Esophagus muscularis mucosa (tissue), 4 donors: ENCODE data around the gene ATP8B3. TPM values are rescaled to one million over a fixed set of nuclear protein-coding genes. Genes with fewer than 3 reads are reported as not detected.

ENCODE experiments used
- DNase-seq: peaks from one replicate; pipeline ENCODE4 v3.0.0-alpha.2; 2017; ENCODE audit errors: extremely low spot score
- H3K27ac ChIP-seq, 4 donors: fragments of 200-600 bp; sonication (generic); replicated peaks in 1 of 4; 1 replicate in 3 of 4; 2 replicates in 1 of 4; pipeline ENCODE4 v1.5.1; 2016 to 2019; ENCODE audit warnings: mild to moderate bottlenecking in 1 of 4
- H3K27me3 ChIP-seq, 4 donors: fragments of 200-600 bp; sonication (generic); one replicate each; pipeline versions ENCODE4 v1.5.1 to v1.6.0; 2016 to 2019
- H3K36me3 ChIP-seq, 4 donors: fragments of 200-600 bp; sonication (generic); one replicate each; pipeline ENCODE4 v1.5.1; 2016 to 2019
- H3K4me1 ChIP-seq, 4 donors: fragments of 200-600 bp; sonication (generic); one replicate each; pipeline ENCODE4 v1.5.1; 2016 to 2019
- H3K4me3 ChIP-seq, 4 donors: fragments of 200-600 bp; sonication (generic); 1 replicate in 2 of 4; 2 replicates in 2 of 4; pipeline ENCODE4 v1.5.1; 2016 to 2019; ENCODE audit warnings: mild to moderate bottlenecking in 4 of 4, moderate library complexity in 1 of 4
- H3K9me3 ChIP-seq, 4 donors: fragments of 200-600 bp; sonication (generic); 1 replicate in 3 of 4; 2 replicates in 1 of 4; pipeline ENCODE4 v1.5.1; 2016 to 2019
- CTCF ChIP-seq, 3 experiments: fragments of 200-600 bp in 2 of 3; fragments of 450-650 bp in 1 of 3; sonication (generic) in 2 of 3; IDR thresholded peaks; one replicate each; pipeline ENCODE4 v1.5.1; 2017 to 2019; ENCODE audit warnings: antibody characterized with exemption in 3 of 3, mild to moderate bottlenecking in 2 of 3, moderate library complexity in 1 of 3
- EP300 ChIP-seq: sonication (generic); formaldehyde crosslinking; IDR thresholded peaks from one replicate; pipeline ENCODE4 v1.6.1; 2017; ENCODE audit warnings: antibody characterized with exemption
- POLR2A ChIP-seq: fragments of 450-650 bp; IDR thresholded peaks from one replicate; pipeline ENCODE4 v1.6.1; 2017; ENCODE audit warnings: antibody characterized with exemption, moderate library complexity, mild to moderate bottlenecking, low read depth
- POLR2AphosphoS5 ChIP-seq, 2 donors: sonication (generic); formaldehyde crosslinking; IDR thresholded peaks; one replicate each; pipeline ENCODE4 v1.6.1; 2017; ENCODE audit warnings: antibody characterized with exemption in 2 of 2
- WGBS: methylation state at CpG from one replicate; pipeline ENCODE4 v1.1.5; 2018; 5-methylcytosine and 5-hydroxymethylcytosine counted together
- intact Hi-C: fragments of 100-400 bp; cut with DNase I; formaldehyde crosslinking; loops from one replicate; pipeline ENCODE4 v1.15.1; 2023
- total RNA-seq, 4 donors: library from RNA; depleted of rRNA; stranded (reverse); fragments of >200 nt; gene quantifications; one replicate each; pipeline versions ENCODE4 v1.1.0 to v1.2.1, GENCODE V29; 2016

The ATP8B3 gene
- total RNA-seq, 4 donors from 2014 or later = 0.19 to 0.92 (median 0.66) TPM

DNA sequence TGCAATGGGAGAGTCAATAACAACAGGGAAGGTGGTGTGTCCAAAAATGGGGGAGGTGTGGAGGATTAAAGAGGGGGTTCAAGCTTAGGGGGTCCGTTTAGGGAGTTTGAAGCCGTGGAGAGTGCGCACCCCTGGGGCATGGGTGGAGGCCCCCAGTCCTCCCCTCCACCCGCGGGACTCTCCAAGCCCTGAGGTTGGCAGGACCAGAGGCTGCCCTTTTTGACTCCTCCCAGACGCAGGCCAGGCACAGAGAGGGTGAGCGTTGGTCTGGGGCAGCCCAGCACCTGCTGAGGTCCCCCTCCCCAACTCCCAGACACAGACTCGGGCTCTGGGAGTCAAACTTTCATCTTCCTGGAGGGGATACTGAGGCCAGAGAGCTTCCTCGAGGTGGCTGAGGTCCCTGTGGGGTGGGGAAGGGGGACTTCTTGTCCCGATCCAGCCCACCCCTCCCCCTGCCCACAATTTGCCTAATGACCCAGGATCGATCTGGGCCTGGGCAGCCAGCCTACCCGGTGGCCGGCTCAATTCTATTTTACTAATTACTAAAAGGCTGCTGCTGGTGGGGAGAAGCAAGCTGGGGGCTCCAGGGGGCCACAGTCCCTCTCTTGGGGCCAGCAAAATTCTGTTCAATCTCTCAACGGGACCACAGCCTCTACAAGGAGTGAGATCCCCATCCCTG, 61.6 kb downstream of the ATP8B3 start:
- intact Hi-C loops = no loop called here
- no peak for DNase-seq
- Histone ChIP-seq H3K4me1 (peaks cover 21 to 57% (median 40%) of the 10 kb centered on the region in 4 donors), H3K9me3 (no peaks in the 10 kb centered on the region), H3K27ac (no peak overlapping the region), H3K4me3 (no peak overlapping the region), H3K27me3 (peaks cover 17 to 92% (median 74%) of the 10 kb centered on the region in 4 donors), H3K36me3 (no peaks in the 10 kb centered on the region)
- 8% methylated on average over 9 of the region's 14 CpGs for WGBS
- no peak for TF ChIP-seq POLR2AphosphoS5 (IDR thresholded peaks at IDR 0.05)
- TF ChIP-seq EP300 = no peak

DNA sequence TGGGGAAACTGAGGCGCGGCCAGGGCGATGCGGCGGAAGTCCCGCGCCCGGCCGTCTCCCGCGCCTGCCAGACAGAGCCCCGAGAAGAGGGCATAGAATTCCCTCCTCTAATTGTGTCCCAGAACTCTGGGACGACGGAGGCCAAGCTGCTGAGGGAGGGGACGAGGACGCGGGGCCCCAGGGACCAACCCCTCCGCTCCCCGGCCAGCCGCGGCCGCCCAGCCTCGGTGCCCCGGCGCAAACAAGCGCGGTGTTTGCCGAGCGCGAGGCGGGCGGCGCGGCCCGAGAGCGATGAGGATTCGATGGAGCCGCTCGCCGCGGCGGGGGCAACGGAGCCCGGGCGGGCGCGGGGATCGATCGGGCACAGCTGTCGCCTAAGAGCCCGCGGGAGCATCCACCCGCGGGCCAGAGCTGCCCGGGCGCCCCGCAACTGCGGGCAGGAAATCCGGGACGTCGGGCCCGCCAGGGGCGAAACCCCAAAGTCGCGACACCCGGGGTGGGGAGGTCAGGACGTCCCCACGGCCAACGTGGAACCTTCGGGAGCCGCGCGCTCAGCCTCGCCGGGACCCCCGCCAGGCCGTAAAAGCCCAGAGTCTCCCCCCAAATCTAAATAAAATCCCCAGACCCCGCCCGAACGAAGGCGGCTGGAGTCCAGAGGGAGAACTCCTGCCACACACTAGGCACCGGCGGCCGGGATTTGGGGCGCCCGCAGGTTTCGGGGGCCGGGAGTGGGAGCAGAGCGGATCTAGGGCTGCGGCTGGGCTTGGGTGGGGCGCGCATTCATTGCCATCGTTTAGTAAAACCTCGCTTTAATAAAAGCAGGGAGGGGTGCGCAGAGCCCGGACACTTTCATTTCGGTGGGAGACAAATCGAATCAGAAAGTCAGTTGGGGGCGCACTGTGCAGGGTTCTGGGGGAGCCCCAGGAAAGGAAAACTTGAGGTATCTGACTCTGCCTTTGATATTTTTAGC, 62.4 kb downstream of the ATP8B3 start:
- Histone ChIP-seq H3K36me3 (no peaks in the 10 kb centered on the region), H3K27ac (no peak overlapping the region), H3K4me1 (peaks cover 21 to 55% (median 33%) of the 10 kb centered on the region in 4 donors), H3K27me3 (peaks cover 17 to 92% (median 74%) of the 10 kb centered on the region in 4 donors), H3K4me3 (peak overlapping the region; percentile 11 to 37 (median 34)), H3K9me3 (no peaks in the 10 kb centered on the region)
- intact Hi-C loops = no loop called here
- TF ChIP-seq EP300 (no peak), POLR2A (no peak)
- WGBS = 2% methylated on average over 22 of the region's 99 CpGs
- no peak for DNase-seq

GRCh38 chr19:1748873-1749341, 63.2 kb downstream of the ATP8B3 start:
- Histone ChIP-seq H3K36me3 (no peaks in the 10 kb centered on the region), H3K27ac (no peak overlapping the region), H3K4me3 (peak overlapping the region; percentile 11 to 37 (median 34)), H3K9me3 (no peaks in the 10 kb centered on the region), H3K27me3 (peaks cover 17 to 97% (median 75%) of the 10 kb centered on the region in 4 donors), H3K4me1 (peaks cover 21 to 52% (median 32%) of the 10 kb centered on the region in 4 donors)
- 0% methylated on average over 12 of the region's 45 CpGs for WGBS
- intact Hi-C loops = no loop called here
- TF ChIP-seq CTCF (IDR thresholded peaks at IDR 0.05) = no peak
- no peak for TF ChIP-seq POLR2AphosphoS5 (IDR thresholded peaks at IDR 0.05)
- TF ChIP-seq POLR2A = no peak
- TF ChIP-seq EP300 = no peak
- no peak for DNase-seq

DNA sequence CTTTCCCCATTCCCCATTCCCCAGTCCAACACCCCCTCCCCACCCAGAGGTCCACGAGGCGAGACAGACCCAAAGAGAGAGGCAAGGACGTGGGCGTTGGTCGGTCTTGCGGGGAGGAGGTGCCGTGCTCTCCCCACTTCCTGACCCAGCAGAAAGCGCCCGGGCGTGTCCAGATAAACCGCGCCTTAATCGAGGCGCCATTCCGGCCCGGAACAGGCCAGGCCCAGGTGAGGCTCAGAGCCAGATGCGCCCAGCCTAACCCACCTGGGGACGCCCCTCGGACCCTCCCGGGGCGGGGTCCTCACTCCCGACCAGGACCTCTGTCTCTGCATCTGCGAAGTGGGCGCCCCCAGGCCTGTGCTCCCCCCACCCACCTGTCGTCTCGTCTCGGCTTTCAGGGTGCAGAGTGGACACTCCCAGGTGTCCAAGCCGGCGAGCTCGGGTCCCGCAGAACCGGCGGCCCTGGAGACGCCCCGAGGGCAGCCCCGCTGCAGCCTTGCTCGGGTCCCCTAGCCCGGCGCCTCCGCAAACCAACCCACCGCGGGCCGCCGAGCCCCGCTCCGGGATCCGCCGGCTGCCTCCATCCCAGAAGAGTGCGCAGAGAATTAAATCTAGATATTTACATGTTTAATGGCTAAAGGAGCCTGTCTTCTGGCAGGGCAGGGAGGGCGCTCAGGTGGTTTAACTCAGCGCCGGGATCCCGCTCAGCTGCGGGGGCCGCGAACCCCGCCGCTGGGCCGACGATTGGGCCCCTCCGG, 63.8 kb downstream of the ATP8B3 start:
- no peaks in the 10 kb centered on the region for H3K36me3 ChIP-seq
- no peak for DNase-seq
- peak overlapping the region in 2 of 4 donors; percentile 7 to 14 for H3K4me3 ChIP-seq
- intact Hi-C loops = no loop called here
- TF ChIP-seq CTCF (IDR thresholded peaks at IDR 0.05) (no peak), POLR2A (no peak), POLR2AphosphoS5 (IDR thresholded peaks at IDR 0.05) (no peak), EP300 (no peak)
- peaks cover 21 to 49% (median 32%) of the 10 kb centered on the region in 4 donors for H3K4me1 ChIP-seq
- 2% methylated on average over 9 of the region's 61 CpGs for WGBS
- no peaks in the 10 kb centered on the region for H3K9me3 ChIP-seq
- H3K27ac ChIP-seq = no peak overlapping the region
- H3K27me3 ChIP-seq = peaks cover 17 to 100% (median 76%) of the 10 kb centered on the region in 4 donors

DNA sequence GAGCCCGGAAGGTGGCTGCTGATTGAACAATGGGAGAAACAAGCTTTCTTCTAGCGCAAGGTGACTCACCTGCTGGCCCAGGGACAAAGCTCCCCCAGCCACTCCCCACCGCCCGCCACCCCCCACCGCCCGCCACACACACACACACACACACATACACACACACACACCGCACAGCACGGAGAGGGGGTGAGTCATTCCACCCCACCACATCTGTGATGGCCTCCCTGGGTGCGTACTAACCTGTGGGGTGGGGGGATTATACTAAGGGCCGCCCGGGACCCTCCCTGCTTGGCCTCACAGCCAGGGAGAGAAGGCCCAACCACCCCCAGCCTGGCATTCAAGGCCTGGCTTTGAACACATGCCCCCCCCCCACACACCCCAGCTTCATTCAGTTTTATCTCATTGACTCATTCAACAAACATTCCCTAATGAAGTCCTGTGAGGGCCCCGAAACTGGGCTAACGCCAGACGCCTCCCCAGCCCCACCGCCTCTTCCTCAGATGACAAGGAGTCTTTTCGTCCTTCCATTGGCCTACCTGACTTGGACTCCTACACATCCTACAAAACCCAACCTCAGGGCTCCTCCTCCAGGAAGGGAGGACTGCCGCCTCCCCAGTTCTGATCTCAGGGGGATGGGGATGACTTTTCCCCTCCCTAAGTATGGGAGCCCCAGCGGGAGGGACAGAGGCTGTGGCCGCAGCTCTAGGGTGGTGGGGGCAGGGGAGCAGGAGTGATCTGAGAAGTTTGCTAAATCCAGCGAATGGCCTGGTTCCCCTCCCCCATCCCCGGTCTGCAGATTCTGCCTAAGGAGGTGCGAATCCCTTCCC, 64.6 kb downstream of the ATP8B3 start:
- no peak for DNase-seq
- H3K4me1 ChIP-seq = peaks cover 21 to 44% (median 31%) of the 10 kb centered on the region in 4 donors
- no peak overlapping the region for H3K4me3 ChIP-seq
- TF ChIP-seq EP300 = no peak
- TF ChIP-seq POLR2A = no peak
- no peak for TF ChIP-seq CTCF (IDR thresholded peaks at IDR 0.05)
- WGBS = 4% methylated on average over 13 of the region's 22 CpGs
- H3K36me3 ChIP-seq = no peaks in the 10 kb centered on the region
- peaks cover 17 to 100% (median 74%) of the 10 kb centered on the region in 4 donors for H3K27me3 ChIP-seq
- intact Hi-C loops = no loop called here
- H3K27ac ChIP-seq = no peak overlapping the region
- no peaks in the 10 kb centered on the region for H3K9me3 ChIP-seq
